Measurements from ENCODE around the gene DGKG.

Gene DGKG

GRCh38 chr3:186166491-186167288, 195.3 kb downstream of the DGKG start:
- no peak for TF ChIP-seq CTCF (IDR thresholded peaks at IDR 0.05; ENCODE audit: low read depth, low read length, missing control alignments)
- H3K4me3 ChIP-seq (ENCODE audit: low read depth, low read length) = no peak overlapping the region
- no peak for DNase-seq (ENCODE audit: low read depth)
- in situ Hi-C loops (cut with HindIII; ENCODE audit: low sequenced_read_pairs) = no loop called here

GRCh38 chr3:186166036-186166435, 196.0 kb downstream of the DGKG start:
- no peak for TF ChIP-seq CTCF (IDR thresholded peaks at IDR 0.05; ENCODE audit: low read depth, low read length, missing control alignments)
- in situ Hi-C loops (cut with HindIII; ENCODE audit: low sequenced_read_pairs) = no loop called here

GRCh38 chr3:186165331-186165730, 196.7 kb downstream of the DGKG start:
- DNase-seq (ENCODE audit: low read depth) = peak; percentile 23
- no peak overlapping the region for H3K4me3 ChIP-seq (ENCODE audit: low read depth, low read length)
- in situ Hi-C loops (cut with HindIII; ENCODE audit: low sequenced_read_pairs) = no loop called here
- no peak for TF ChIP-seq CTCF (IDR thresholded peaks at IDR 0.05; ENCODE audit: low read depth, low read length, missing control alignments)

More at GRCh38 chr3:186166036-186166435, 196.0 kb downstream of the DGKG start:
- H3K4me3 ChIP-seq (ENCODE audit: low read depth, low read length) = no peak overlapping the region
- no peak for DNase-seq (ENCODE audit: low read depth)

- TF ChIP-seq CTCF (IDR thresholded peaks at IDR 0.05; ENCODE audit: low read depth, low read length, missing control alignments) = no peak
- no peak for DNase-seq (ENCODE audit: low read depth)
- no peak overlapping the region for H3K4me3 ChIP-seq (ENCODE audit: low read depth, low read length)
- in situ Hi-C loops (cut with HindIII; ENCODE audit: low sequenced_read_pairs) = loop anchor here (5.0 kb wide), 1 partner anchor 63 kb away; no protein-coding TSS in a partner anchor
Observed at GRCh38 chr3:186164696-186165095, 197.3 kb downstream of the DGKG start.

GRCh38 chr3:186162221-186162620, 199.8 kb downstream of the DGKG start:
- in situ Hi-C loops (cut with HindIII; ENCODE audit: low sequenced_read_pairs) = loop anchor here (5.0 kb wide), 1 partner anchor 65 kb away; no protein-coding TSS in a partner anchor
- TF ChIP-seq CTCF (IDR thresholded peaks at IDR 0.05; ENCODE audit: low read depth, low read length, missing control alignments) = no peak
- DNase-seq (ENCODE audit: low read depth) = no peak

GRCh38 chr3:186160691-186161243, 201.3 kb downstream of the DGKG start:
- TF ChIP-seq CTCF (IDR thresholded peaks at IDR 0.05; ENCODE audit: low read depth, low read length, missing control alignments) = no peak
- DNase-seq (ENCODE audit: low read depth) = no peak
- in situ Hi-C loops (cut with HindIII; ENCODE audit: low sequenced_read_pairs) = loop anchor here (5.0 kb wide), 1 partner anchor 67 kb away; no protein-coding TSS in a partner anchor
- no peak overlapping the region for H3K4me3 ChIP-seq (ENCODE audit: low read depth, low read length)

More at GRCh38 chr3:186162221-186162620, 199.8 kb downstream of the DGKG start:
- H3K4me3 ChIP-seq (ENCODE audit: low read depth, low read length) = no peak overlapping the region

Data from astrocyte of the cerebellum (primary cell).